BJ (cell line): ENCODE results near the gene SHOC2. TPM values are rescaled to one million over a fixed set of nuclear protein-coding genes. Genes with fewer than 3 reads are reported as not detected.
A peak's percentile ranks its signal among the peaks of the same experiment; 100 is the strongest.

Experiments used
- CTCF ChIA-PET: fragments of 350-600 bp; formaldehyde crosslinking; extraction: SDS; loops from one replicate; lab custom pipeline; 2021; ENCODE audit warnings: antibody characterized with exemption, inconsistent platforms; lab: Yijun Ruan, JAX
- POLR2A ChIA-PET: fragments of 300-600 bp; sonication (Branson Sonifier 250); formaldehyde crosslinking; extraction: SDS; loops from one replicate; lab custom pipeline; 2021; ENCODE audit warnings: antibody characterized with exemption; lab: Charles Lee
- DNase-seq: peaks from one replicate; pipeline ENCODE4 v3.0.0-alpha.2; 2011; ENCODE audit warnings: low read depth
- H3K27me3 ChIP-seq: 2 replicates; pipeline ENCODE4 v1.6.0; 2011; ENCODE audit warnings: low read length; ENCODE audit not compliant: control insufficient read depth, insufficient read depth
- H3K36me3 ChIP-seq: 2 replicates; pipeline ENCODE4 v1.5.1; 2011; ENCODE audit warnings: low read length; ENCODE audit not compliant: control insufficient read depth, insufficient read depth
- H3K4me3 ChIP-seq: 2 replicates; pipeline ENCODE4 v1.5.1; 2011; ENCODE audit warnings: low read depth, mild to moderate bottlenecking, control low read depth, low read length
- polyA plus RNA-seq: library from polyadenylated mRNA; depleted of rRNA; stranded (reverse); fragments of >200 nt; gene quantifications from 2 replicates; pipeline ENCODE4 v1.2.3, GENCODE V29; 2011
- TF ChIP-seq, protein P1 (sequence below): IDR thresholded peaks from 2 replicates; pipeline ENCODE4 v1.5.1; 2011; ENCODE audit warnings: low read depth, mild to moderate bottlenecking, control low read depth, inconsistent platforms, low read length, moderate library complexity; ENCODE audit not compliant: insufficient read depth

SHOC2 gene
- polyA plus RNA-seq, 1 experiment: 14.7 TPM

DNA sequence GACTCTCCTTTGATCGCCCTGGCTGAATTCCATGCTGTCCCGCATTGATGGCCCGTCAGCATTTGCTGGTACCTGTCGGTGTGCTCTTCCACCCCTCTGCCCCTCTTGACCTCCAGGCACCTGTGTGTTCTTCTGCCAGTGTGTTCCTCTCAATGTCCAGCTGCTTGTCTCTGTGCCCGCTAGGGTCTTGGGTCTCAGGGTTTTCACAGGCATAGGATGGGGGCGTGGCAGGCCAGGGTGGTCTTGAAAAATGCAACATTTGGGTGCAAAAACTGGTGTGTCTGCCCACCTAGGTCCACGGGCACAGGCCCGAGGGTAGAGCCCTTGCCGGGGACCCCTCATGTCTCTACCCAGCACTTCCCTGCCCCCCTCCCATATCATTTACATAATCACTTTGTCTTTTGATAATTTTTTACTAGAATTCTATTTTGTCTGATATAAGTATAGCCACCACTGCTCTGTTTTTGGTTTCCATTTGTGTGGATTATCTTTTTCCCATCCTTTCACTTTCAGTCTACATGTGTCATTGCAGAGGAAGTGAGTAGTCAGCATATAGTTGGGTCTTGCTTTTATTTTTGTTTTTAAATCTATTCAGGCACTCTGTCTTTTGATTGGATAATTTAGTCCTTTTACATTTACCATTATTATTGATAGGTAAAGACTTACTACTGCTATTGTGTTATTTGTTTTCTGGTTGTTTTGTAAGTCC is 110.8 kb downstream of the SHOC2 start:
- DNase-seq: no peak
- Histone ChIP-seq H3K36me3 (no peaks in the 10 kb centered on the region), H3K4me3 (no peak overlapping the region), H3K27me3 (no peaks in the 10 kb centered on the region)
- POLR2A ChIA-PET: no interaction called here
- TF ChIP-seq, protein P1, sequence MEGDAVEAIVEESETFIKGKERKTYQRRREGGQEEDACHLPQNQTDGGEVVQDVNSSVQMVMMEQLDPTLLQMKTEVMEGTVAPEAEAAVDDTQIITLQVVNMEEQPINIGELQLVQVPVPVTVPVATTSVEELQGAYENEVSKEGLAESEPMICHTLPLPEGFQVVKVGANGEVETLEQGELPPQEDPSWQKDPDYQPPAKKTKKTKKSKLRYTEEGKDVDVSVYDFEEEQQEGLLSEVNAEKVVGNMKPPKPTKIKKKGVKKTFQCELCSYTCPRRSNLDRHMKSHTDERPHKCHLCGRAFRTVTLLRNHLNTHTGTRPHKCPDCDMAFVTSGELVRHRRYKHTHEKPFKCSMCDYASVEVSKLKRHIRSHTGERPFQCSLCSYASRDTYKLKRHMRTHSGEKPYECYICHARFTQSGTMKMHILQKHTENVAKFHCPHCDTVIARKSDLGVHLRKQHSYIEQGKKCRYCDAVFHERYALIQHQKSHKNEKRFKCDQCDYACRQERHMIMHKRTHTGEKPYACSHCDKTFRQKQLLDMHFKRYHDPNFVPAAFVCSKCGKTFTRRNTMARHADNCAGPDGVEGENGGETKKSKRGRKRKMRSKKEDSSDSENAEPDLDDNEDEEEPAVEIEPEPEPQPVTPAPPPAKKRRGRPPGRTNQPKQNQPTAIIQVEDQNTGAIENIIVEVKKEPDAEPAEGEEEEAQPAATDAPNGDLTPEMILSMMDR: no peak
- CTCF ChIA-PET: no interaction called here

DNA sequence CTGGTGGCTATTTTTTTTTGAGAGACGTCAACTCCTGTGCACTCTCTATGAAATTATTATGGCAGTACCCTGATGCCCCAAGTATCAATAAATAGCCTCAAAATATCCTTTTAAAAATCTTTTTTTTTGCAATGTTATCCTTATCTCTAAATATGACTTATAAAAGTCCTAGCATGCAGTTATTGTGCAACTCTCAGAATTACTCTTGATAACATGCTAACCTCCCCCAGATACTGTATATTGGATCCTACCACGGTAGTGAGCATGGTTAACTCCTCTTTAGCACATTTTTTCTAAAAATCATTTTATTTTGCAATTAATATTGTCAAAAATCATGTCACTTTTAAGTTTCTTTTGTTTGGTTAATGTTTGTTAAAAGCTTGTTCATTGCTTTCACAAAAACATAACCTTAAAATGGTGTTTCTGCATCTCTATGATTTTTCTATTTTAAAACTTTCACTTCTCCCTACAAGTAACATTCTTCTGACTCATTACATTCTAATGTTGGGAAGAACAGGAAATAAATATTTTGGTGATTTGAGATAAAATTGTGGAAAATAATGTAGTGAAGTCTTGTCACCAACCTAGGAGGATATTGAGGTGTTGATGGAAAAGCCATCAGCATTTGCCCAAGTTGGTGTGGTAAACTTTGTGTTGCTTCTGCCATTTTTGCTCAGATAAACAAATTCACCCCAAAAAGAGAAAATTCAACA is 115.3 kb downstream of the SHOC2 start:
- POLR2A ChIA-PET: no interaction called here
- CTCF ChIA-PET: interaction anchor here (0.6 kb wide), 2 partner anchors 97 to 127 kb away, joined by 3 read pairs; no protein-coding TSS in a partner anchor
- Histone ChIP-seq H3K36me3 (no peaks in the 10 kb centered on the region), H3K27me3 (no peaks in the 10 kb centered on the region), H3K4me3 (no peak overlapping the region)
- TF ChIP-seq, protein P1: no peak
- peak; percentile 14 for DNase-seq

DNA sequence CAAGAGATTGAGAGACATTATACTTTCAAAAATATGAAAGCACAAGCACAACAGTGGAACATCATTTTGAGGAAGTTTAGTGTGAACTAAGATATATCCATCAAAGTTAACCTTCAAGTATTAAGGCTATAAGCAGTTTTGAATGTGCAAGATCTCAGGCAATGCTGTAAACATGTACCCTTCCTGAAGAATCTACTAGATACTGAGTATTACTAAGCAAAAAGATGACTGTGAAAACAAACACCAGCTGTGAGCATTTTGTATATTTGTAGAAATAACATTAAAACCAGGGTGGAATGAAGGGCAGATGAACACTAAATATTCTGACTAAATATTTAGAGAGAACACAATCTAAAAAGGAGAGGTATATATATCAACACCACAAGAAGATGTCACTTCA is 116.1 kb downstream of the SHOC2 start:
- TF ChIP-seq, protein P1: no peak
- CTCF ChIA-PET: interaction anchor here (0.6 kb wide), 1 partner anchor 128 kb away, joined by 3 read pairs; no protein-coding TSS in a partner anchor
- POLR2A ChIA-PET: no interaction called here

DNA sequence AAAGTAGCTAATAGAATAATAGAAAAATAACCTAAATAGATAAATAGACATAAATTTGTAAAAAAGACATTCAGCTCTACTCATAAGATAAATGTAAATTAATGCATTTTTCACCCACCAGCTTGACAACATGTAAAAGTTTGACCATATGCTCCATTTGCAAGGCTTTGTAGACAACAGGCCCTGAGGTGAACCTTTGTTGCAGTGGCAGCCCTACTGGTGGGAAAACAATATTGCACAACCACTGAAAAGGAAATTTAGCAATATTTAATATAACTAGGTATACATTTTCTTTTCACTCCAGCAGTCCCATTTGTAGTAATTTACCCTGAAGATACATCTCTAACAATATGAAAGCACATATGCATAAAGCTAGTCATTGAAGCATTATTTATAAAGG is 118.5 kb downstream of the SHOC2 start:
- Histone ChIP-seq H3K4me3 (no peak overlapping the region), H3K27me3 (no peaks in the 10 kb centered on the region), H3K36me3 (no peaks in the 10 kb centered on the region)
- TF ChIP-seq, protein P1: peak; percentile 13; the same call in 1 of the 2 replicates
- CTCF ChIA-PET: interaction anchor here (1.0 kb wide), 1 partner anchor 38 kb away, joined by 3 read pairs; no protein-coding TSS in a partner anchor
- POLR2A ChIA-PET: no interaction called here
- DNase-seq: no peak

More for the DNA sequence above, 116.1 kb downstream of the SHOC2 start:
- no peaks in the 10 kb centered on the region for H3K36me3 ChIP-seq
- no peaks in the 10 kb centered on the region for H3K27me3 ChIP-seq
- H3K4me3 ChIP-seq: no peak overlapping the region
- no peak for DNase-seq

DNA sequence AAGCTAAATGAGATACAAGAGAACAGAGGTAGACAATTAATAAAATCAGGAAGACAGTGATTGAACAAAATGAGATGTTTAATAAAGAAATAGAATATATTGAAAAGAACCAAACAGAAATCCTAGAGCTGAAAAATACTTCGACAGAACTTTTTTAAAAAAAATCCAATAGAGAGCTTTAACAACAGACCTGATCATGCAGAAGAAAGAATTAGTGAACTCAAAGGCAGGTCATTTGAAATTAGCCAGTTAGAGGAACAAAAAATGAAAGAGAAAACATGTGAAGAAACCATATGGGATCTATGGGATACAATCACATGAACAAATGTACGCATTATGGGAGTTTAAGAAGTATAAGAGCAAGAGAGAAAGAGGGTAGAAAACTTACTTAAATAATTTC is 120.1 kb downstream of the SHOC2 start:
- CTCF ChIA-PET: no interaction called here
- TF ChIP-seq, protein P1: no peak
- DNase-seq: no peak
- POLR2A ChIA-PET: no interaction called here
- H3K4me3 ChIP-seq: no peak overlapping the region
- no peaks in the 10 kb centered on the region for H3K27me3 ChIP-seq
- no peaks in the 10 kb centered on the region for H3K36me3 ChIP-seq
